Smooth muscle cell of the brain vasculature (primary cell): Measurements from ENCODE around the gene LCMT1.
"Not testable (repeated sequence)": the region's sequence is repeated elsewhere in the genome, so short reads cannot be mapped to it uniquely, and the experiment has no call there.

Experiments
- DNase-seq: peaks from one replicate; pipeline ENCODE4 v3.0.0-alpha.2; 2012; ENCODE audit warnings: low read depth, low spot score

The LCMT1 gene

DNA sequence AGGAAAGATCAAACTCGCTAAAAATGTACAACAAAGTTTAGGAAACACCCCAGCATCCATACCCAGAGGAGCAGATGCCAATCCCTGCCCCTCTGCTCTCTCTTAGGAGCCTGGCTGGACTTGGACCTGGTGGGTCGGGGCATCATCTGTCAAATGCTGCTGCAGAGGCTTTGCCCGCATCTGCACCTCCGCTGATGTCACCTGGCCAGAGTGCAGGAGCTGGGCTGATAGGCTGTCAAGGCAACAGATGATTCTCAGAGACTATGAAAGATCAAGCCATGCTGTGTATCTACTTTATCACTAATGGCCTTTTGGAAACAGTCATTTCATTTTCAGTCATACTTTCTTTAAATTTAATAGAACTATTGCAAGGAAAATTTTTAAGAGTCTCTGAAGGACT is 15.9 kb upstream of the LCMT1 start:
- DNase-seq, result no peak

DNA sequence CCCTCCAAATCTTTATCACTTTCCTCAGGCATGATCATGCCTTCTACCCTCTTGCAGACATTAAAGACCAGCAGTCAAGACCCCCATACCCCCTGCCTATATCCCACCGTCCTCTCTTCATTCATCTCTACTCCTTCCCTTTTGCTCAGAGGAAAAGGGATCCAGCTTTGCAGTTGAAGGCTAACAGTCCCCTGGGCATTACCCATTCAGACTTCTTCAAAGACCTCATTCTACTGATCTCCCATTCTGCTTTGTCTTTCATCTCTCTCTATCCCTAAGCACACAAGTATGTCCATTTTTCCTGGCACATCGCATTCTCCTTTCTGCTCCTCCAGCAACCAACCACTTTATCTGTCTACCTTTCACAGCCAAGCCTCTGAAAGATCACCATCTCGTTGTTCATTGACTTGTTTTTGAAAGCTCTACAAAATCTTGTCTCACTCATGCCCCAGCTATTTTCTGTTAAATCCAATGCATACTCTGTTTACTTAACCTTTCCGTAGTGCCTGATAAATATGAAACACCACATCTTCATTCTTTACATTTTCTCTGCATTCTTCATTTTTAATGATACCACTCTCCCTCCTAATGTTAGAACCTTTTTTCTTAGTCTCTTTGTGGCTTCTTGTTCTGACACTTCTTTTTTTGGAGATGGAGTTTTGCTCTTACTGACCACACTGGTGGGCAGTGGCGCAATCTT is 14.1 kb upstream of the LCMT1 start:
- no peak for DNase-seq

- DNase-seq, result no peak
These were observed 11.0 kb upstream of the LCMT1 start for GRCh38 chr16:25100511-25100910.

DNA sequence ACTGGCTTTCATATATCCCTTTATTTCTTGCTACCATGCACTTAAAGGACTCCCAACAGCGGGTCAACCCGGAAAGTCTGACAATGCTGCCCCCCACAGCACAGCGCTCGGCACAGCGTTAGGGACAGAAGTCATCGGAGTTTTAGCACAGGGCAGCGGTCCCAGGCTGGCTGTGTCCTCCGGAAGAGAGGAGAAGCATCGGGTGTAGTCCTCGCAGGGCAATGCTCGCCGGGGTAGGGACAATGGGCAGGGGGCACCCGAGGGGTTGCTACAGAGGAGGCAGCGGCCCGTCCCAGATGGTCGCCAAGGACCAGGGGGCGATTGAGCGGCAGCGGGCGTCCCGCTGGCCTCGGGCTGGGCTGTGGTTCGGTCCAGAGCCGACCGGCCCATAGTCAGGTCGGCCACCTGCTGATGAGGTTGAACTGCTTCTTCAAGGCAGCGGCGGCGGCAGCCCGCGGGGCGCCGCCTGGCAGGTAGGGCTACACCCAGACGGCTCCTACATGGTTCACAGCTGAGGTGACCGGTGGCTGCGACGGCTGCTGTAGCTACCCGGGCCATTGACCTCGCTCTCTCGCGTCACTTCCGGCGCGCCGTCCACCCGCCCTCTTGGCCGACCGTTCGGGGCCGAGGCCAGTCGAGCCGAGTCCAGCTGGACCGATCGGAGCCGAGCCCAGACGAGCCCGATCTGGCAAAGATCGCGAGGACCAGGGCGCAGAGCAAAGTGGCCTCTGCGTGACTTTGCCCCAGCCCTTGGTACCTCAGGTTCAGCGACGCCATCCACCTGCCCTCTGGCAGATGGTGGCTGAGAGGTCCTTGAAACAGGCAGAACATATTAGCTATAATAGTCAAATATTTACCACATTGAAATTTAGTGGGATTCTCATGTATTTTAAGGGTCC is 4.7 kb upstream of the LCMT1 start:
- DNase-seq, result peak; percentile 46

DNA sequence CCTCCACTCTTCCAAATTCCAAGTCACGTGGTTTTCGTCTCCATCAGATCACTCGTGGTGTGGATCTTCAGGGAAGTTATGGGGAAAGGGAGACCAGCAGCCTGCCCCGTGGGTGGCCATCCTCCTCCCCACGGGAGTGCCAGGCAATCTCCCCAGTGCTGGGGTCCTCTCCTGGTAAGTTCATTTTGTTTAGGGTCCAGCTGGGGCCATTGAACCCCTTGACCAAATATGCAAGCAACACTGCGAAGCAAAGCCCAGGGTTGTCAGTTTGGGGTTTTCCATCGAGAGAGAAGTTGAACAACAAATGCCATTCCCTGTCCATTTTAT is 4.1 kb upstream of the LCMT1 start:
- DNase-seq, result no peak

DNA sequence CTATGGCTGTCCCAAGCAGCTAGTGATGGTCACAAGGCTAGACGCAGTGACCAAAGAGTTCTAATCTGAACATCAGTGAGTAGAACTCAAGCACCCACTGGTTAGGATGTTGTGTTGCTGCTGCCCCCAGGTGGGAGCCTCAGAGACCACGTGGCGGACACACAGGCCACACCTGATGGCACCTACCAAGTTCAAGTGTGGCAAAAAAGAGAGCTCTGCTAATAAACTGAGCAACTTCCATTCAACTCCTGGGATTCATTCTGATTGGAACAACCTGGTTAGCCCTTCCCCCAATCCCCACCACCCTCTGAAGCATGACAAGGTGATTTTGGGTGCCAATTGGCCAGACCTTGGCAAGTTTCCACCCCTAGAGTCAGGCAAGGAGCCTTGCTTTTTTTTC is 3.5 kb upstream of the LCMT1 start:
- no peak for DNase-seq

GRCh38 chr16:25109643-25110042 is 1.9 kb upstream of the LCMT1 start:
- peak; percentile 77 for DNase-seq

DNA sequence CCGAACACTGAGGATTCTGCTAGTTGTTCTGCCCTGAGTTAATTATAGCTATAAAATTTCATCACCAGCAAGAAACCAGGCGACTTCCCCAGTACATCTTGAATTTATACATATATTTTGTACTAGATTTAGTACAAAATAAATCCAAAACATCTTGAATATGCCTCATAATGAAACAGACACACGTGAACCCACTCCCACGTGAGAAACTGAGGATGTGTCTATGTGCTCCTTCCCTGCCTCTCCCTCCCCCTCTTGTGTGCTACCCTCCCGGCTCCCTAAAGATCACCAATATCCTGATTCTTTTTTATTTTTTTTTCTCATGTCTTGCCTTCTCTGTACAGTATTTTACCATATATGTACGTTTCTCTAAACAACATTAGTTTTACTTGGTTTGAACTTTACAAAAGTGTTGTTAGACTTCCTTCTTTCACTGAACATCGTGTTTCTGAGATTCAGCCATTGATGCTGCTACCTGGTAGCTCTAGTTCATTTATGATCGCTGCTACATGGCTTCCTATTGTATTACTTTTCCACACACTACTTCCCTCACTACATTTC is 1.1 kb upstream of the LCMT1 start:
- DNase-seq, result no peak

DNA sequence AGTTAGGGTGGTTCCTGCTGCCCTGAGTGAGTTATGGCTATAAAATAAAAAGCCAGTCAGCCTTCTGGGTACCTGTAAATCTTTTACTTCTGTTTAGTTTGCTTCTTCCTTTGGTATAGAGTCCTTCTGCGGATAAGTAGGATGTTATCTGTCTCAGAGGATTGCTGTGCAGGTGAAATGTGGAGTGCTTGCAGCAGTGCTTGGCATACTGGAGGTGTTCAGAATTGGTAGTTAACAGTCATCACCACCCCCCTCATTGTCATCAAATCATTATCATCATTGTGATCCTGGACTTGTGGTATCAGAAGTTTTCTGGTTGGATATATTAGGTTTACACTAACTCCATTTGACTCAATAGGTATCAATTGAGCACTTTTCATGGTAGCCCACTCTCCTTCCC is 2.6 kb downstream of the LCMT1 start:
- DNase-seq, result no peak

GRCh38 chr16:25118851-25119578 is 7.5 kb downstream of the LCMT1 start:
- no peak for DNase-seq

DNA sequence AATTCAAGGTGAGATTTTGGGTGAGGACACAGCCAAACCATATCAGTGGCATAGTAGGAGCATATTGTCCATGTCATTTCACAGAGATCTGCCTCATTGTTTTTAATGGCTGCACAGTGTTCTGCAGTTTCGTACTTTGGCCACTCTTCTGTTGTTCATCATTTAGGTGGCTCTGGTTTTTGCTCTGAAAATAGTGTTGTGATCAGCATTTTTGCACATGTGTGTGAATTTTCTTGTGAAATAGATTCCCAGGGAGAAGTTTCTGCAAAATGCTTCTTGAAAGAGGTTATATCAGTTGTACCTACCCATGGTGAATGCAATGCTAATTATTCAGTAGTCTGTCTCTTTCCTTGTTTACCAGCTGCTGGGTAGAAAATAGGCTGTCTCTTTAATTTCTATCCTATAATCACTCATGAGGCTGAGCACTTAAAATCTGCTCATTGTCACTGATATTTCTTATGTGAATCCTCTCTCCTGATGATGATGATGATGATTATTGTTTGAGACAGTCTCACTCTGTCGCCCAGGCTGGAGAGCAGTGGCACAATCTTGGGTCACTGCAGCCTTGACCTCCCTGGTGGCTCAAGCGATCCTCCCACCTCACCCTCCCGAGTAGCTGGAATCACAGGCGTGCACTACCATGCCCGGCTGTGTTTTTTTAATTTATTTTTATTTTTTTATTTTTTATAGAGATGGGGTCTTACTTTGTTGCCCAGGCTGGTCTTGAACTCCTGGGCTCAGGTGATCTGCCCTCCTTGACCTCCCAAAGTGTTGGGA is 10.5 kb downstream of the LCMT1 start:
- no peak for DNase-seq

DNA sequence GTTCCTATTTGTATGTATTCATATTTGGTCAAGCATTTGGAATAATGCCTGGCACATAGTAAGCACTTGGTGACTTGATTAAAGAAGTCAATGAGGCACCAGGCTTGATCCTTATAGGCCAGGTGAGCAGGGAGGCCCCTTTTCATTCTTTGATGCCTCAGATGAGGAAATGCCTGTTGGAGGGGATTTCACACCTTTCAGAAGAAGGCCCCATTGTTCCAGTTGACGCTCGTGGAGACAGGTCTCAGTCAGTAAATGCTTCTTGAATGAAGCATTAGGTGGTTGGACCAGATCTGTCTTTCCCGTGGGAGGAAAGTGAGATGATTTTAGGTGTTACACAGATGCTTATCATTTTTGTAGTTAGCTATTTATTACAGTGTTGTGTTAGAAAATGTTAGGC is 13.0 kb downstream of the LCMT1 start:
- DNase-seq, result no peak

DNA sequence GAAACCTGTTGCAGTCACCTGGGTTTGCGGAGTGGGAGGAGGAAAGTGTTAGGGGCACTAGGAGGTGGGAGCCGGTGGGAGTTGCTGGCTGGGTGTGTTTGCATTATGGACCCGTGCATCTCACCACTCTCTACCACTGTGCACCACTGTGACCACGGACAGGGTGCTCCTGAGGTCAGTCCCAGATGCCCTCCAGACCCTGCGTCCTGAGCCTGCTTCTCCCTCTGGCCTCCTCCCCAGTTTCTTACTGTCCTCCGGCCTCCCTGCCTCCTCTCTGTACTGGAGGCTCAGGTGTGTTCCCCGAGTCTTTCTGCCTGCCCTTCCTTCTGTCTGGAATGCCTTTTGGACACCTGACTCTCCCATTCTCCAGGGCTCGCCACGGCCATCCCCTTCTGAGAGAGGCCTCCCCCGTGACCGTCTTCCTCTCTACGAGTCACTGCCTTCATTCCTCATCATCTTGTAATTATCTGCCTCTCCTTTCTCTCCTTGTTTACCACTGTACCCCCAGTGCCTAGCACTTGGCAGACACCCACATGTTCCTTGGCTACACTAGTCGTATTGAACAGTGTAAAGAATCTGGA is 14.6 kb downstream of the LCMT1 start:
- not testable (repeated sequence) for DNase-seq

DNA sequence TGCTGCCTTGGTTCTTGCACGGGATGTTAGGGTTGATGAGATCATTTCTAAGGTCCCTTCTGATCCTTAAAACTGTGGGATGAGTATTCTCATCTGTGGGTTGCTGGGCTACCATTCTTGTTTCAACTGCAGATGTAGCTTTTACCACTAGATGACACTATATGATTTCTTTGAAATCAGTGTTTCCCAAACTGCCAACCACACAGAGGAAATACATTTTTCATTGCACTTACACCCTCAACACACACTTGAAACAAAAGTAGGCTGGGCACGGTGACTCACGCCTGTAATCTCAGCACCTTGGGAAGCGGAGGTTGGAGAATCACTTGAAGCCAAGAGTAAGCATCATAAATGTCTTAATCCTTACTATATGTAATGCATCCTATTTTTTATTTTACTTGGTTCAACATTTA is 15.3 kb downstream of the LCMT1 start:
- DNase-seq, result peak; percentile 21

GRCh38 chr16:25132751-25133150 is 21.2 kb downstream of the LCMT1 start:
- not testable (repeated sequence) for DNase-seq

DNA sequence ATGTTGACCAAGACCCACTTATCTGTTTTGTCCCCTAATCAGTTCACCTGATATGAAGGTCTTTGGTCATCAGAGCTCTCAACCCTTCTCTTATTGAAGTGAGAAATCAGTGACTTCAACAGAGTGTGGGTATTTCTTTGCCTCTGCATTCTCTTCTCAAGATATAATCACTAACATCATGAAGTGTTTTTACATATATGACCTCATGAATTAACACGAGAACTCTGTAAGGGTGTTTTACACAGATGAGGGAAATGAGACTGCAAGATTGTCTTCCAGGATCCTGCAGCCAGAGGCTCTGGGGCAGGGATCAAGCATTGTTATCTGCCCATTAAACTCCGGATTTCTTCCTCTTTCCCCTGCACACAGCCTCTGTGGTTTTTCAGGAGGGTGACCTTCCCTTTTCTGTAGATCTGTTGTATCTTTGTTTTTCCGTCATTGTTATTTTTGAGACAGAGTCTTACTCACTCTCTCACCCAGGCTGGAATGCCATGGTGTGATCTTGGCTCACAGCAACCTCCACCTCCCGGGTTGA is 22.7 kb downstream of the LCMT1 start:
- DNase-seq, result no peak

DNA sequence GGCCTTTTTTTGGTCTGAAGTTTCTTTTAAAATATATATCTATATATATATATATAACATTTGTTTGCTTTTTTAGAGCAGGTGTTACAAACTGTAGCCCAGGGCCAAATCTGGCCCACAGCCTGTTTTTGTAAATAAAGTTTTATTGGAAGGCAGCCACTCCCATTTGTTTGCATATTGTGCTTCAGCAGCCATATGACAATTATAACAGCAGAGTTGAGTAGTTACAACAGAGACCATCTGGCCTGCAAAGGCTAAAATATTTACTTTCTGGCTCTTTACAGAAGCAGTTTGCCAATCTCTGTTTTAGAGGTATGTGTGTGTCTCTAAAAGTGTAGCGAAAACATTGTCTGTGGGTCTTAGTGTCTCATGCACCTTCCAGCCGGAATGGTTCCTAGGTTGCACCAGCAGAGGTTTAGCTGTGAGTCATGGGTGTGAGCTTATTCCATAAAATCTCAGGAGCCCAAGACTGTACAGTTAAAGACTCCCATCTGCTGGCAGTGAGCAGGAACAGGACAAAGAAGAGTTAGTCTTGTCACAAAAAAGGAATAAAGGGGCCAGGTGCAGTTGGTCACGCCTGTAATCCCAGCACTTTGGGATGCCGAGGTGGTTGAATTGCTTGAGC is 23.8 kb downstream of the LCMT1 start:
- no peak for DNase-seq

DNA sequence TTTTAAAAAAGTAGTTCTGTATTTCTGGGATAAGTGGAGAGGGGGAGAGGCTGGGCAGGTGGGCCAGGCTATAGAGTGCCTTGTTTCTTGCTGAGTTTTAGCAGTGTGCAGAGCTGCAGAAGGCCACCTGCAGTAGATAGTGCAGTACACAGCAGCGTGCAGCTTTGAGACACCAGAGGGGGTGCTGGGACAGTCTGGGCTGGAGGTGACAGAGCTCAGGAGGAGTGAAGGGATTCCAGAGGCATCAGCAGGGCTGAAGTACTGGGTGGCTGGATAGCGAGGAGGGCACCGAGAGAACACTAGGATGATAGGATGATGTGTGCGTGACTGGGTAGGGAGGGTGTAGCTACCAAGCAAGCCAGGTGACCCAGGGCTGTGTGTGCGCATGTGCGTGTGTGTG is 26.6 kb downstream of the LCMT1 start:
- no peak for DNase-seq

DNA sequence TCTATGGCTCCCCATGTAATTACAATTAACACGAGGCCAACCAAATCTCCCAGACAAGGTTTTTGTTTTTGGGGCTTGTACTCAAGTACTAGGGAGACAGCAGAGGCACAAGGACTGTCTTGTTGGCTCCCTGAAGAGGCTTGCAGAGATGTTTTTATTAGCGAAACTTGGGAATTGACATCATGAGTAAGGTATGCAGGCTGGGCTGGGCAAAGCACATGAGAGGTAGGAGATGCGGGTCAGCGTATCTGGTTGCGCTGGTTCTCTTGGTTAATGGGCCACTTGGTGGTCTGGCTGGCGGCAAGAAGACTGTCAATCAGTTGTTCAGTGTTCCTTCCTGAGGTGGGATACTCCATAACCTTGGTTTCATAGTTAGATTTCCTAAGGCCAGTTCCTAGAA is 28.9 kb downstream of the LCMT1 start:
- DNase-seq, result no peak

GRCh38 chr16:25141648-25142047 is 30.1 kb downstream of the LCMT1 start:
- no peak for DNase-seq
